GM12891 (cell line): ENCODE data around the gene RAP2C.

Experiments
- POLR2A ChIP-seq: IDR thresholded peaks from 2 replicates; pipeline ENCODE4 v1.6.1; 2011; ENCODE audit warnings: low read depth, low read length, control low read depth
- POLR2AphosphoS5 ChIP-seq: IDR thresholded peaks from 2 replicates; pipeline ENCODE4 v1.6.1; 2011; ENCODE audit warnings: low read depth, low read length, control low read depth

GRCh38 chrX:132206259-132206658, 13.0 kb downstream of the RAP2C start:
- TF ChIP-seq POLR2A (no peak), POLR2AphosphoS5 (no peak)
